ENCODE data around the gene GJA10.

- TF ChIP-seq CTCF (optimal IDR thresholded peaks at IDR 0.05 in 1 of 3, IDR thresholded peaks at IDR 0.05 in 1 of 3, conservative IDR thresholded peaks at IDR 0.05 in 1 of 3; ENCODE audit: extremely low read depth in 1 of 3, insufficient read depth in 2 of 3, low read length in 3 of 3) (no peak), EZH2 (IDR thresholded peaks at IDR 0.05; ENCODE audit: low read length) (no peak)
Measured at GRCh38 chr6:89939144-89939543, 44.9 kb downstream of the GJA10 start.
